Chondrocyte (in vitro differentiated cells): ENCODE data around the gene PCDHGB1. TPM values are rescaled to one million over a fixed set of nuclear protein-coding genes. Genes with fewer than 3 reads are reported as not detected.

Experiments
- DNase-seq: peaks from one replicate; pipeline ENCODE4 v3.0.0; 2021; ENCODE audit warnings: mixed read lengths, low spot score
- H3K27ac Mint-ChIP-seq: one replicate; pipeline ENCODE4 v1.8.0; 2021; ENCODE audit warnings: mild to moderate bottlenecking, moderate library complexity, mixed read lengths; ENCODE audit not compliant: unreplicated experiment
- H3K27me3 Mint-ChIP-seq: 2 replicates; pipeline ENCODE4 v1.8.0; 2021; ENCODE audit warnings: low read depth, mixed read lengths
- H3K36me3 Mint-ChIP-seq: 2 replicates; pipeline ENCODE4 v1.8.0; 2021; ENCODE audit warnings: low read depth, mixed read lengths
- H3K4me1 Mint-ChIP-seq: 2 replicates; pipeline ENCODE4 v1.8.0; 2021; ENCODE audit warnings: low read depth, mild to moderate bottlenecking, mixed read lengths
- H3K4me3 Mint-ChIP-seq: one replicate; pipeline ENCODE4 v1.8.0; 2021; ENCODE audit warnings: mild to moderate bottlenecking, moderate library complexity, mixed read lengths; ENCODE audit not compliant: unreplicated experiment
- H3K9me3 Mint-ChIP-seq: 2 replicates; pipeline ENCODE4 v1.8.0; 2021; ENCODE audit warnings: low read depth, mixed read lengths
- CTCF ChIP-seq: fragments of 200-600 bp; sonication (generic); IDR thresholded peaks from 2 replicates; pipeline ENCODE4 v1.5.0; 2021; ENCODE audit warnings: antibody characterized with exemption, mild to moderate bottlenecking, moderate library complexity
- total RNA-seq: library from RNA; stranded (reverse); gene quantifications from 3 replicates; pipeline ENCODE4 v1.2.1, GENCODE V29; 2021

Gene PCDHGB1
- total RNA-seq, 1 donor from 2014 or later = 2.7 TPM

GRCh38 chr5:141360685-141361084, 10.8 kb downstream of the PCDHGB1 start:
- Mint-ChIP-seq H3K9me3 (peaks cover 72% of the 10 kb centered on the region), H3K4me1 (no peaks in the 10 kb centered on the region), H3K36me3 (peaks cover 18% of the 10 kb centered on the region), H3K27ac (no peak overlapping the region), H3K27me3 (no peaks in the 10 kb centered on the region), H3K4me3 (no peak overlapping the region)
- no peak for DNase-seq
- TF ChIP-seq CTCF = no peak

- TF ChIP-seq CTCF = no peak
- Mint-ChIP-seq H3K36me3 (peaks cover 12% of the 10 kb centered on the region), H3K4me1 (no peaks in the 10 kb centered on the region), H3K27ac (no peak overlapping the region), H3K9me3 (peaks cover 68% of the 10 kb centered on the region), H3K27me3 (no peaks in the 10 kb centered on the region), H3K4me3 (no peak overlapping the region)
- no peak for DNase-seq
These were observed 12.8 kb downstream of the PCDHGB1 start for GRCh38 chr5:141362719-141363118.

GRCh38 chr5:141363952-141364660, 14.2 kb downstream of the PCDHGB1 start, which contains the start of gene PCDHGA5:
PCDHGA5 (plus strand) TSS chr5:141364162; CDS start chr5:141364331, 169 bp downstream.
- no peak within 1 kb of the TSS for H3K4me3 Mint-ChIP-seq

GRCh38 chr5:141366016-141366896, 16.4 kb downstream of the PCDHGB1 start:
- Mint-ChIP-seq H3K4me1 (no peaks in the 10 kb centered on the region), H3K27me3 (no peaks in the 10 kb centered on the region), H3K4me3 (no peak overlapping the region), H3K9me3 (peaks cover 62% of the 10 kb centered on the region), H3K36me3 (peaks cover 8% of the 10 kb centered on the region), H3K27ac (no peak overlapping the region)
- DNase-seq = no peak
- TF ChIP-seq CTCF = no peak

More at GRCh38 chr5:141363952-141364660, 14.2 kb downstream of the PCDHGB1 start, which contains the start of gene PCDHGA5:
- H3K27me3 Mint-ChIP-seq = no peaks in the 10 kb centered on the region
- H3K27ac Mint-ChIP-seq = no peak within 1 kb of the TSS
- no peaks in the 10 kb centered on the region for H3K4me1 Mint-ChIP-seq
- H3K9me3 Mint-ChIP-seq = peaks cover 67% of the 10 kb centered on the region
- peaks cover 12% of the 10 kb centered on the region for H3K36me3 Mint-ChIP-seq
- no peak for TF ChIP-seq CTCF
- DNase-seq = no peak
